ENCODE results near the gene LUC7L3.
A peak's percentile ranks its signal among the peaks of the same experiment; 100 is the strongest.
"Not testable (repeated sequence)": the region's sequence is repeated elsewhere in the genome, so short reads cannot be mapped to it uniquely, and the experiment has no call there.

The LUC7L3 gene

GRCh38 chr17:50686494-50687199, 32.8 kb upstream of the LUC7L3 start:
- DNase-seq = no peak

GRCh38 chr17:50687200-50688066, 32.0 kb upstream of the LUC7L3 start:
- DNase-seq = no peak

DNA sequence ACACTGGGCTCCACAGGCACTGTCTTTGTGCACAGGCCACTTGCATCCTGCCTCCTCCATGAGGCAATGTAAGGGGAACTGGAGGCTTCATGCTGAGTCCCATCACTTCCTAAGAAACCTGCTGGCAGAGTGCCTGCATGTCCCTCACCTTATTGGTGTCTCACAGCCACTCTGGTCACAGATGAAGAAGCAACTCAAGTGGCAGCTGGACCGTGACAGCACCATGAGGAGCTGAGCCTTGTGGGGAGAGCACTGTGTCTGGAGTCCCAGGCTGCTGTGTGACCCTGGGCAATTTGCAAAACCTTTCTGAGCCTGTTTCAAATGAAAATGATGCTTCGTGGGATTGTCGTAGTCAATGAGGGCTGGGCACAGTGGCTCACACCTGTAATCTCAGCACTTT, 31.2 kb upstream of the LUC7L3 start:
- DNase-seq = no peak

DNA sequence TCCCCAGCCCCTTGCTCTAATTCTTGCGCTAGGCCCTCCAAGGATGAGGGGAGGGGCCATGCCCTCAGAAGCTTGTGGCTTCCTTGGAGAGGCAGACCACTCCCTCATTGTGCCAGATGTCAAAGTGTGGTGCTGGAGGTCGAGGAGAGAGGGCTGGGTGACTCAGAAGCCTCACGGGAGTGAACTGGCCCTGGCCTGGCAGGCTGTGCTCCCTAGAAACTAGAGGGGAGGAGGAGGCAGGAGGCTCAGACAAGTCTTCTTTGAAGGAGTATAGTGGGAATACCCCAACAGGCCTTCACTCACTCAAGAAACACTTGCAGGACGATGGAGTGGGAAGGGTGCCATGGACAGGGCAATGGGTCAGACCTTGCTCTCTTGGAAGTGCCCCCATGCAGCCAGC, 30.2 kb upstream of the LUC7L3 start:
- no peak for DNase-seq

- no peak for DNase-seq
Observed at GRCh38 chr17:50689956-50690886, 29.2 kb upstream of the LUC7L3 start.

DNA sequence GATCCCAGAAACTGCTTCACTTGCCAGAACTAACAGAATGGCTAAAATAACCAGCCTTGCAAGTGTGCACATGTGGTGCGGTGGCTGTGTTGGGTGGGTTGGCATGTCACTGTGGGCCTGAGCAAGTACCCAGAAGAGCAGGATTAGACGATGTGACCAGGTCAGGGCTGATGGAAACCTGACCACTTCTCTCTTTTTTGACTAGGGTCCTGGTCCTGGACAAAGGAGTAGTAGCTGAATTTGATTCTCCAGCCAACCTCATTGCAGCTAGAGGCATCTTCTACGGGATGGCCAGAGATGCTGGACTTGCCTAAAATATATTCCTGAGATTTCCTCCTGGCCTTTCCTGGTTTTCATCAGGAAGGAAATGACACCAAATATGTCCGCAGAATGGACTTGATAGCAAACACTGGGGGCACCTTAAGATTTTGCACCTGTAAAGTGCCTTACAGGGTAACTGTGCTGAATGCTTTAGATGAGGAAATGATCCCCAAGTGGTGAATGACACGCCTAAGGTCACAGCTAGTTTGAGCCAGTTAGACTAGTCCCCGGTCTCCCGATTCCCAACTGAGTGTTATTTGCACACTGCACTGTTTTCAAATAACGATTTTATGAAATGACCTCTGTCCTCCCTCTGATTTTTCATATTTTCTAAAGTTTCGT, 28.4 kb upstream of the LUC7L3 start:
- no peak for DNase-seq

GRCh38 chr17:50691550-50692447, 27.6 kb upstream of the LUC7L3 start:
- no peak for DNase-seq

DNA sequence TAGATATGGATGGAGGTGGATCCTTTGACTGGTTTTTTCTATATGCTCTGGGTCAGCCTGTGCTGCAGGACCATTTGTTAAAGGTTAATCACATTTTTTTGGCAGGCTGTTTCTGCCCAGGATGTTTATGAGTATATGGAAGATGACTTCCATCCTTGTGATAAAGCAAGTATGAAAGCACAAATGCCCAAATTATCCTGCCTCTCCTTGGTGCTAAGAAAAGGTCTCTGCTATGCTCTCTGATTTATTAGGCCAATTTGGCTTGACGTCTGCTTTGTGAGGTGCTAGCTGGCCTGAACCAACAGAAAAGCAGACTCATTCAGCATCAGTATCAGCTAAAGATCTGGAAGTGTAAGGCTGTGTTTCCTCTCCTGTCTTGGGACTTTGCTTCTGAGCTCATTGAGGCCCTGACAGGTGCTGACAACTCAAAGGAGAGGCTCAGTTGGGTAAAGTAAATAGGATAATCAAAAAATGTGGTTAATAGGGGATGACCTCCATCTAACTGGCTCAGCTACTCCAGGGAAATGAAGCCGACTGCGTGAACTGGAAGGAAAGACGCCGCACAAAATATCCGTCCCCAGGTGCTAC, 26.9 kb upstream of the LUC7L3 start:
- no peak for DNase-seq

- no peak for DNase-seq
Observed at GRCh38 chr17:50693036-50693682, 26.2 kb upstream of the LUC7L3 start.

DNA sequence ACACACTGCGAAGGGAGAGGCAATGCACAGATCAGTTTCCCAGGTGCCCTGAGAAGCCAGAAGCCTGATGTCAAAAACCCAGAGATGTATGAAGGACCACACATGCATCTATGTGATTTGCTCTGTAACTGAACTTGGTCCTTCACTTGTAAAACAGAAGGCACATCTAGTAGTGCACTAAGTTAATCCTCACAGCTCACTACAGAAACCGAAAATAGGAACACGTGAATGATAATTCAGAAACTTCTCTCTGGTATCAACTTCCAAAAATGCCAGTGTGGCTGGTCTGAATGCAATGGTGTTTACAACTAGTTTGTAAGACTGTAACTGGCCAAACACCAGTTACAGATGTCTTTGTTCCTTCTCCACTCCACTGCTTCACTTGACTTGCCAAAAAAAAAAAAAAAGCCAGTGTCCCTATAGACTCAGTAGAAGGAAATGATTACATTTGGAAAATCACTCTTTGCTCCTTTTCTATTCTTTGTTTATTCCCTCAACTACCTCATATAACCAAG, 23.0 kb upstream of the LUC7L3 start:
- no peak for DNase-seq

- DNase-seq = no peak
Observed at GRCh38 chr17:50697062-50697461, 22.3 kb upstream of the LUC7L3 start.

GRCh38 chr17:50697663-50698272, 21.6 kb upstream of the LUC7L3 start:
- no peak for DNase-seq

DNA sequence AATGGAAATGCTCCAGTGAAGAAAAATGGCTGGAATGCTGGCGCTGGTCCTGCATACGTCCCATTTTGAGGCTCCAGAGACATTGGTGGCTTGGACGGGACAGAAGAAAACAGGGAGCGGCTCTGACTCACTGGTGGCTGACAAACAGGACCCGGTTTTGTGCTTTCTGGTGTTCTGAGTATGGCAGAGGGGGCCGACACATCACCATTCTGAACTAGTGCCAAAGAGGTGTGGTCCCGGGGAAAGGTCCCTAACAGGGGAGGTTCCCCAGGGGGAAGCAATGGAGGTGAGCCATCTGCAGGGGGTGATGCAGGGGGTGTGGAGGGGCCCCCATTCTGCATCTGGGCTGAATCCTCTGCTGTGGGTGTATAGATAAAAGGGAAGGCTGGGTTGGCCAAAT, 20.0 kb upstream of the LUC7L3 start:
- no peak for DNase-seq

- DNase-seq = no peak
Observed at GRCh38 chr17:50703162-50703561, 16.2 kb upstream of the LUC7L3 start.

DNA sequence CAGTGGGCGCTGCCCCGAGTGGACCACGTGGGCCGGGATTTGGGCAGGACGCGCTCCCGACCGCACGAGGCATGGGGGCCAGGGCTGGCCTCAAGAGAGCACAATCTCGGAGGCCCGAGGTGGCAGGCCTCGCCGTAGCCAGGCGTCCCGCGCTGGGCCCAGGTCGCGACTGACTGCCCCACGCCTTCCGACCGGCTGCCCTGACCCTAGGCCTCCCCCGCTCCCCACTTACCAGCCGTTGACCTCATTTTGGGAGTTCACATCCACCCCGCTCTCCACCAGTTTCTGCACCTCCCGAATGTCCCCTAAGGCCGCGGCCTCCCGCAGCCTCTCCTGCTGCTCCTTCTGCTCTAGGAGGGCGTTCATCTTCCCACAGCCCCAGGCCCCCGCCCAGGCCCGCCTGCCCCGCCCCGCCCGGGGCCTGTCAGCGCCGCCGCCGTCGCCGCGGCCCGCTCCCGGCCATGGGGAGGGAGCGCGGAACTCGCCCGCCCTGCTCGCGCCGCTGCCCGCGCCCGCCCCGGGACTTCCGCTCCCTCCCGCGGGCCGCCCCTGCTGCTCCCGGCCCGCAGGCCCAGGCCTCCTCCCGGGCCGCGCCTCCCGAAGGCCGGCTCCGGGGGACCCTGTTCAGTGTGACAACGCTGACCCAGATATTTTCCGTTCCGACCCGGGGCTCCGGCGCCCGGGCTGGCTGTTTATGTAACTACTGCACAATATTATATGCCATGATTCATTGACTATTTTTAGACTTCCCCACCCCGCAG, 11.9 kb upstream of the LUC7L3 start, which contains the start of gene ANKRD40:
ANKRD40 (minus strand) TSS at position 626 of the 761 bp plus-strand sequence; CDS start at position 366, 260 bp downstream.
- DNase-seq = peak; percentile 70 to 82 (median 76)

DNA sequence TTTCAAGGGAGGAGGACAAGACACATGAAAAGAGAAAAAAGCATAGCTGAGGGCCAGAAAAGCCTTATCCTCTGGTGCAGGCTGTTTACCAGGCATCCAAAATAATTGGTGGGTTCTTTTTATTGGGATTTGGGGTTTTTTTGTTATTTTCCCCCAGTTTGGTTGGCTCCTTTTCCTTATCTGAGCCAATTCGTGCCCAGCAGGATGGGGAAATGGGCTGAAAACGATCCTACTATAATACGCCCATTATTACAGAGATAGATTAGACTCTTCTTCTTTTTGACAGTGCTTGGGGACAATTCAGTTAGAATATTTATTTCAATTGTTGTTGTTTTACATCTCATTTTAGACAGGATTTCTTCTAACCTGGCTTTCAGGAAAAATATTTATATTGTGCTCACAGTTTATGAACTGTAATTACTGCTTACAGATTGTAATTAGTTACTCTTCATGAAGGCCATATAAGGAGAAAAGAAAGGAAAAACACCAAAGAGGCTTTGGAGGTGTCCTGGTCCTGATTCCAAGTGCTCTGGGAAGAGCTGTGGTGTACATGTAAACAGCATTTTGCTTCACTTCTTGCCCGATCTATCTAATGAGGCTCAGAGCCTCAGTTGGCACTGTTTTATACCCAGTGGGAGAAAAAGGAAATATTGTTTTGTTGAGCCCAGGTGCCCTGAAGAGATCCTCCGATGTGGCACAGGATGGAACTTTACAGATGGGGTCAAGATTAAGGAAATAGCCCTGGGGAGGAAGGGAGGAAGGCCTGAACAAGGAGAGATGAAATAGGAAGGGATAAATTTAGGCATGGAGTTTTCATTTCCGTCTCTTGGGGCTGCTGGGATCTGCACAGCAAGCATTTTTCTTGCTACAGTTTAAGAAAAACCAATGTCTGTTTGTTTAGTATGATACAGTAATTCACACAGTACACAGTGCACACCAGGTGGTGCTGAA, 11.1 kb upstream of the LUC7L3 start:
- no peak for DNase-seq

DNA sequence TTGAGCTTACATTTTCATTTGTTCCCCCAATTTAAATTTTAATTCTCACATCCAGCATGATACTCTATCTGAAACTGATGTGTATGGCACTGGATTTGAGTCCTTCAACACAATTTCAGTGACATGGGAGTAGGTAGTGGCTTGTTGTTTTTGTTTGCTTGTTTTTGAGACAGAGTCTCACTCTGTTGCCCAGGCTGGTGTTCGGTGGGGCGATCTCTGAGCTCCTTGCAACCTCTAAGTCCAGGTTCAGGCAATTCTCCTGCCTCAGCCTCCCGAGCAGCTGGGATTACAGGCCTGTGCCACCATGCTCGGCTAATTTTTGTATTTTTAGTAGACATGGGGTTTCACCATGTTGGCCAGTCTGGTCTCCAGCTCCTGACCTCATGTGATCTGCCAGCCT, 10.3 kb upstream of the LUC7L3 start:
- DNase-seq = not testable (repeated sequence)

DNA sequence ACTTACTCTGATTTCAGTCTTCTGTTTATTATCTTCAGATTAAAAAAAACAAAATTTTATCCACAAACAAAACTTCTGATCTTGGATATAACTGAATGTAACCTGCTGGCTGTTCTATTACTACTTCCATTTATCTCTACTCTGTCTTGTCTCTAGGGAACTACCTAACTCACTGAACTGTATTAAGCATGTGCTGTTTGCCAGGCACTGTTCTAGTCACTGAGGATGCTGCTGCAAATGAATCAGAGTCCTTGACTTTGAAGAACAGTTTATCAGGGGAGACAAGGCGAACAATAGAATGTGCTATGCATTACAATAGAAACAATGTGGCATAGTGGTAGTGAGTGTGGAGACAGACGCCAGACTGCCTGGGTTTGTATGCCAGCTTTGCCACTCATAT, 9.4 kb upstream of the LUC7L3 start:
- no peak for DNase-seq
